Stromal cell of bone marrow (primary cell): ENCODE measurements around the gene RASSF8.

ENCODE experiments used
- DNase-seq: peaks from one replicate; pipeline ENCODE4 v3.0.0-alpha.2; 2012; ENCODE audit warnings: low read depth

RASSF8 gene

GRCh38 chr12:26062006-26062405, 103.5 kb downstream of the RASSF8 start:
- DNase-seq, result no peak

GRCh38 chr12:26062566-26062965, 104.1 kb downstream of the RASSF8 start:
- no peak for DNase-seq

- no peak for DNase-seq
Measured at GRCh38 chr12:26065451-26065850, 107.0 kb downstream of the RASSF8 start.

GRCh38 chr12:26068503-26068902, 110.0 kb downstream of the RASSF8 start:
- no peak for DNase-seq

- no peak for DNase-seq
Measured at GRCh38 chr12:26069796-26070195, 111.3 kb downstream of the RASSF8 start.

GRCh38 chr12:26077915-26078702, 119.6 kb downstream of the RASSF8 start:
- no peak for DNase-seq

- no peak for DNase-seq
Measured at GRCh38 chr12:26080911-26081310, 122.4 kb downstream of the RASSF8 start.

GRCh38 chr12:26086936-26087335, 128.5 kb downstream of the RASSF8 start:
- DNase-seq, result no peak

GRCh38 chr12:26088998-26089397, 130.5 kb downstream of the RASSF8 start:
- DNase-seq, result no peak

- DNase-seq, result no peak
Measured at GRCh38 chr12:26090836-26091510, 132.5 kb downstream of the RASSF8 start.

GRCh38 chr12:26091822-26092221, 133.3 kb downstream of the RASSF8 start:
- DNase-seq, result no peak

GRCh38 chr12:26092346-26093105, 134.0 kb downstream of the RASSF8 start:
- DNase-seq, result no peak

- no peak for DNase-seq
Measured at GRCh38 chr12:26095186-26095585, 136.7 kb downstream of the RASSF8 start.

GRCh38 chr12:26096036-26096435, 137.6 kb downstream of the RASSF8 start:
- no peak for DNase-seq

- peak; percentile 60 for DNase-seq
Measured at GRCh38 chr12:26097046-26097878, 138.8 kb downstream of the RASSF8 start.

- DNase-seq, result no peak
Measured at GRCh38 chr12:26100666-26101349, 142.3 kb downstream of the RASSF8 start.

- DNase-seq, result no peak
Measured at GRCh38 chr12:26101350-26101734, 142.9 kb downstream of the RASSF8 start.

GRCh38 chr12:26101763-26102162, 143.3 kb downstream of the RASSF8 start:
- DNase-seq, result no peak

- DNase-seq, result no peak
Measured at GRCh38 chr12:26102953-26103352, 144.5 kb downstream of the RASSF8 start.

GRCh38 chr12:26106347-26106746, 147.9 kb downstream of the RASSF8 start:
- no peak for DNase-seq

- DNase-seq, result no peak
Measured at GRCh38 chr12:26108915-26109314, 150.4 kb downstream of the RASSF8 start.
